H9 (cell line): ENCODE results near the gene TMEM185B. TPM values are rescaled to one million over a fixed set of nuclear protein-coding genes. Genes with fewer than 3 reads are reported as not detected.

Source experiments
- DNase-seq: peaks from one replicate; pipeline ENCODE4 v3.0.0-alpha.2; 2017
- H2AFZ ChIP-seq: one replicate; pipeline ENCODE4 v1.6.1; 2013; ENCODE audit warnings: mild to moderate bottlenecking, low read length, control low read depth, moderate library complexity
- H2AK5ac ChIP-seq: 2 replicates; pipeline ENCODE4 v1.6.1; 2013; ENCODE audit warnings: low read length, control low read depth, mixed read lengths; ENCODE audit not compliant: insufficient read length
- H2BK120ac ChIP-seq: one replicate; pipeline ENCODE4 v1.6.1; 2013; ENCODE audit warnings: low read depth, mild to moderate bottlenecking, low read length, control low read depth, inconsistent platforms; ENCODE audit not compliant: poor library complexity, severe bottlenecking
- H2BK12ac ChIP-seq: 2 replicates; pipeline ENCODE4 v1.6.1; 2013; ENCODE audit warnings: low read length, control low read depth, mixed read lengths, low read depth; ENCODE audit not compliant: insufficient read length
- H2BK15ac ChIP-seq: 2 replicates; pipeline ENCODE4 v1.6.1; 2013; ENCODE audit warnings: low read depth, low read length, control low read depth
- H2BK20ac ChIP-seq: one replicate; pipeline ENCODE4 v1.6.1; 2013; ENCODE audit warnings: low read depth, mild to moderate bottlenecking, low read length, control low read depth, inconsistent platforms; ENCODE audit not compliant: poor library complexity, severe bottlenecking
- H2BK5ac ChIP-seq: 2 replicates; pipeline ENCODE4 v1.6.1; 2013; ENCODE audit warnings: low read length, control low read depth, mixed read lengths; ENCODE audit not compliant: insufficient read length
- H3K14ac ChIP-seq: 2 replicates; pipeline ENCODE4 v1.6.1; 2013; ENCODE audit warnings: low read length, control low read depth; ENCODE audit not compliant: insufficient read depth
- H3K18ac ChIP-seq: 2 replicates; pipeline ENCODE4 v1.6.1; 2013; ENCODE audit warnings: low read depth, mild to moderate bottlenecking, mixed read lengths, low read length, control low read depth; ENCODE audit not compliant: insufficient read length
- H3K23ac ChIP-seq: 2 replicates; pipeline ENCODE4 v1.6.1; 2013; ENCODE audit warnings: low read length, control low read depth, mixed read lengths, low read depth; ENCODE audit not compliant: insufficient read length
- H3K23me2 ChIP-seq: 2 replicates; pipeline ENCODE4 v1.6.1; 2013; ENCODE audit warnings: low read depth, mild to moderate bottlenecking, mixed read lengths, low read length, control low read depth; ENCODE audit not compliant: insufficient read length, poor library complexity, severe bottlenecking
- H3K27ac ChIP-seq: 2 replicates; pipeline ENCODE4 v1.5.1; 2013; ENCODE audit warnings: low read length, control low read depth, mixed read lengths, low read depth; ENCODE audit not compliant: insufficient read length
- H3K27me3 ChIP-seq: 2 replicates; pipeline ENCODE4 v1.6.1; 2013; ENCODE audit warnings: low read length, control low read depth, inconsistent platforms; ENCODE audit not compliant: insufficient read depth
- H3K4ac ChIP-seq: 2 replicates; pipeline ENCODE4 v1.6.1; 2013; ENCODE audit warnings: low read depth, mild to moderate bottlenecking, control low read depth, inconsistent platforms, low read length, moderate library complexity
- H3K4me1 ChIP-seq: 2 replicates; pipeline ENCODE4 v1.6.1; 2013; ENCODE audit warnings: low read length, control low read depth, inconsistent platforms; ENCODE audit not compliant: insufficient read depth
- H3K4me2 ChIP-seq: 2 replicates; pipeline ENCODE4 v1.6.1; 2013; ENCODE audit warnings: low read length, control low read depth, mixed read lengths; ENCODE audit not compliant: insufficient read length, insufficient read depth
- H3K56ac ChIP-seq: 2 replicates; pipeline ENCODE4 v1.6.1; 2013; ENCODE audit warnings: low read depth, mild to moderate bottlenecking, mixed read lengths, low read length, control low read depth; ENCODE audit not compliant: insufficient read length
- H3K79me1 ChIP-seq: 2 replicates; pipeline ENCODE4 v1.6.1; 2013; ENCODE audit warnings: low read depth, mild to moderate bottlenecking, moderate library complexity, low read length, control low read depth, inconsistent platforms; ENCODE audit not compliant: insufficient read depth, poor library complexity, severe bottlenecking
- H3K79me2 ChIP-seq: 2 replicates; pipeline ENCODE4 v1.6.1; 2013; ENCODE audit warnings: low read length, control low read depth, inconsistent platforms; ENCODE audit not compliant: insufficient read depth
- H3K9ac ChIP-seq: 2 replicates; pipeline ENCODE4 v1.6.1; 2013; ENCODE audit warnings: low read length, control low read depth, mixed read lengths; ENCODE audit not compliant: insufficient read length; ENCODE audit errors: extremely low read depth
- H3K9me3 ChIP-seq: one replicate; pipeline ENCODE4 v1.6.1; 2013; ENCODE audit warnings: low read depth, low read length, inconsistent platforms; ENCODE audit not compliant: control insufficient read depth
- H3T11ph ChIP-seq: one replicate; pipeline ENCODE4 v1.6.1; 2013; ENCODE audit warnings: mild to moderate bottlenecking, low read length, control low read depth, inconsistent platforms
- H4K20me1 ChIP-seq: one replicate; pipeline ENCODE4 v1.6.1; 2013; ENCODE audit not compliant: control insufficient read depth, insufficient read length, insufficient read depth
- H4K5ac ChIP-seq: 2 replicates; pipeline ENCODE4 v1.6.1; 2013; ENCODE audit warnings: low read depth, mild to moderate bottlenecking, mixed read lengths, low read length, control low read depth; ENCODE audit not compliant: insufficient read length
- H4K8ac ChIP-seq: replicated peaks from 2 replicates; pipeline ENCODE4 v1.6.1; 2013; ENCODE audit warnings: low read length, control low read depth, mixed read lengths, low read depth; ENCODE audit not compliant: insufficient read length
- H4K91ac ChIP-seq: 2 replicates; pipeline ENCODE4 v1.6.1; 2013; ENCODE audit warnings: low read depth, mild to moderate bottlenecking, moderate library complexity, mixed read lengths, low read length, control low read depth; ENCODE audit not compliant: insufficient read length
- H3K27ac Mint-ChIP-seq, 3 experiments: 2 replicates in 2 of 3; 3 replicates in 1 of 3; pipeline ENCODE4 v1.8.0; 2020 to 2021; ENCODE audit warnings: mixed read lengths in 3 of 3, mild to moderate bottlenecking in 1 of 3, moderate library complexity in 1 of 3
- H3K27me3 Mint-ChIP-seq: 2 replicates; pipeline ENCODE4 v1.8.0; 2021; ENCODE audit warnings: low read depth, mild to moderate bottlenecking, moderate library complexity, mixed read lengths
- H3K36me3 Mint-ChIP-seq, 3 experiments: 2 replicates in 2 of 3; 3 replicates in 1 of 3; pipeline ENCODE4 v1.8.0; 2020 to 2021; ENCODE audit warnings: low read depth in 3 of 3, mixed read lengths in 3 of 3; ENCODE audit not compliant: insufficient read depth in 1 of 3
- H3K4me1 Mint-ChIP-seq, 2 experiments: 2 replicates each; pipeline ENCODE4 v1.8.0; 2020; ENCODE audit warnings: mixed read lengths in 2 of 2
- H3K4me3 Mint-ChIP-seq, 2 experiments: 2 replicates in 1 of 2; 3 replicates in 1 of 2; pipeline ENCODE4 v1.8.0; 2020 to 2021; ENCODE audit warnings: mild to moderate bottlenecking in 2 of 2, mixed read lengths in 2 of 2, moderate library complexity in 1 of 2
- H3K9me3 Mint-ChIP-seq, 2 experiments: 2 replicates in 1 of 2; 3 replicates in 1 of 2; pipeline ENCODE4 v1.8.0; 2020; ENCODE audit warnings: mild to moderate bottlenecking in 2 of 2, mixed read lengths in 2 of 2, moderate library complexity in 1 of 2
- CTCF ChIP-seq: fragments of 200-600 bp; sonication (generic); conservative IDR thresholded peaks from 3 replicates; pipeline ENCODE4 v1.8.0; 2021; ENCODE audit warnings: antibody characterized with exemption, mild to moderate bottlenecking
- WGBS: extraction: QIAGEN DNeasy Blood & Tissue Kit; methylation state at CpG from one replicate; pipeline ENCODE4 v1.1.7; 2013; ENCODE audit warnings: missing lambda C conversion rate, low lambda C conversion rate, mixed read lengths; ENCODE audit not compliant: insufficient read length; ENCODE audit errors: extremely low coverage; 5-methylcytosine and 5-hydroxymethylcytosine counted together
- total RNA-seq: library from RNA; stranded (reverse); gene quantifications from 2 replicates; pipeline ENCODE4 v1.2.1, GENCODE V29; 2021

TMEM185B gene
- total RNA-seq, 1 experiment from 2014 or later, result 29.0 TPM

GRCh38 chr2:120252225-120253020 is 29.2 kb upstream of the TMEM185B start, which contains the start of gene RALB:
Gene RALB (plus strand): TSS chr2:120252852. CDS start chr2:120278665, 25,813 bp downstream.
- Mint-ChIP-seq H3K4me1 (peaks cover 39 to 40% of the 10 kb centered on the region in 2 experiments), H3K4me3 (peak within 1 kb of the TSS; percentile 91 to 96), H3K9me3 (no peaks in the 10 kb centered on the region; a peak in 1 of 5 replicates), H3K36me3 (peaks cover 0 to 2% (median 0%) of the 10 kb centered on the region in 3 experiments; a peak in 2 of 7 replicates), H3K27ac (peak within 1 kb of the TSS in 1 of 3 experiments; percentile 96; a peak in 2 of 7 replicates), H3K27me3 (peaks cover 63% of the 10 kb centered on the region)
- Histone ChIP-seq H3K79me2 (no peaks in the 10 kb centered on the region), H3K27me3 (peaks cover 17% of the 10 kb centered on the region; the same call in 1 of the 2 replicates), H3K27ac (no peak within 1 kb of the TSS), H2BK20ac (no peak within 1 kb of the TSS), H2BK15ac (no peak within 1 kb of the TSS), H3K14ac (peak within 1 kb of the TSS; percentile 6; the same call in 1 of the 2 replicates), H2AFZ (no peak within 1 kb of the TSS), H4K8ac (no peak within 1 kb of the TSS), H3T11ph (no peak within 1 kb of the TSS), H4K91ac (no peak within 1 kb of the TSS), H3K23me2 (peaks cover 12% of the 10 kb centered on the region), H3K23ac (no peak within 1 kb of the TSS), H4K5ac (no peak within 1 kb of the TSS), H4K20me1 (no peaks in the 10 kb centered on the region), H3K4ac (no peak within 1 kb of the TSS), H3K79me1 (no peaks in the 10 kb centered on the region), H3K56ac (no peak within 1 kb of the TSS), H3K4me1 (no peaks in the 10 kb centered on the region), H2AK5ac (no peak within 1 kb of the TSS), H3K9ac (peak within 1 kb of the TSS; percentile 29), H2BK5ac (no peak within 1 kb of the TSS), H2BK12ac (no peak within 1 kb of the TSS), H3K4me2 (peak within 1 kb of the TSS; percentile 81), H3K18ac (no peak within 1 kb of the TSS), H3K9me3 (no peaks in the 10 kb centered on the region), H2BK120ac (no peak within 1 kb of the TSS)
- no peak for TF ChIP-seq CTCF
- DNase-seq, result peak; percentile 99
- WGBS, result no CpG with 5 or more reads among the region's 71 CpGs
